A549 (cell line): ENCODE results near the gene BLCAP. TPM values are rescaled to one million over a fixed set of nuclear protein-coding genes. Genes with fewer than 3 reads are reported as not detected.

Source experiments
- ATAC-seq, 2 experiments: fragments of 200-7000 bp in 1 of 2; fragments of >200 bp in 1 of 2; cut with Nextera tagmentation in 1 of 2; cut with Tn5 transposase in 1 of 2; 3 replicates each; pipeline versions ENCODE4 v1.8.0 to v1.9.1; 2018 to 2020; ENCODE audit warnings: mild to moderate bottlenecking in 1 of 2, moderate library complexity in 1 of 2
- CTCF ChIA-PET: fragments of 300-600 bp; sonication (Branson Sonifier 250); formaldehyde crosslinking; extraction: SDS; loops from one replicate; lab custom pipeline; 2021; ENCODE audit warnings: antibody characterized with exemption, inconsistent platforms; lab: Yijun Ruan, JAX
- POLR2A ChIA-PET: fragments of 350-600 bp; formaldehyde crosslinking; extraction: SDS; loops from one replicate; lab custom pipeline; 2021; ENCODE audit warnings: antibody characterized with exemption, inconsistent platforms; lab: Yijun Ruan, JAX
- DNase-seq, 2 experiments: peaks; one replicate each; pipeline versions ENCODE4 v3.0.0 to v3.0.0-alpha.2; 2011 to 2016; ENCODE audit warnings: low read depth in 1 of 2, low spot score in 1 of 2
- FAIRE-seq: peaks from 2 replicates; lab custom pipeline; 2011; peaks lifted over from hg19 to GRCh38; lab: Jason Lieb, UNC
- H3K27ac ChIP-seq, 2 experiments: fragments of >200 bp; sonication (Bioruptor Twin); formaldehyde crosslinking; 3 replicates each; pipeline ENCODE4 v1.5.1; 2016 to 2017
- H3K4me1 ChIP-seq: fragments of >200 bp; sonication (Bioruptor Twin); formaldehyde crosslinking; 3 replicates; pipeline ENCODE4 v1.6.1; 2016
- H3K4me2 ChIP-seq: fragments of >200 bp; sonication (Bioruptor Twin); formaldehyde crosslinking; 3 replicates; pipeline ENCODE4 v1.6.1; 2016
- H3K4me3 ChIP-seq: fragments of >200 bp; sonication (Bioruptor Twin); formaldehyde crosslinking; 3 replicates; pipeline ENCODE4 v1.5.1; 2016
- H3K9me3 ChIP-seq: fragments of >200 bp; sonication (Bioruptor Twin); formaldehyde crosslinking; 3 replicates; pipeline ENCODE4 v1.6.1; 2016
- ATOH8 ChIP-seq: fragments of 250-450 bp; sonication (Bioruptor Pico); IDR thresholded peaks from 2 replicates; pipeline ENCODE4 v1.5.0; 2020; ENCODE audit warnings: low read depth, mild to moderate bottlenecking, moderate library complexity
- BCL3 ChIP-seq: fragments of >200 bp; sonication (Bioruptor Twin); formaldehyde crosslinking; IDR thresholded peaks from 3 replicates; pipeline ENCODE4 v1.6.1; 2016
- CTCF ChIP-seq: fragments of >200 bp; sonication (Bioruptor Twin); formaldehyde crosslinking; IDR thresholded peaks from 3 replicates; pipeline ENCODE4 v1.5.1; 2016
- ELK1 ChIP-seq: fragments of 150-350 bp; IDR thresholded peaks from 2 replicates; pipeline ENCODE4 v1.6.1; 2014; ENCODE audit warnings: low read depth, mild to moderate bottlenecking, low read length
- EP300 ChIP-seq, 2 experiments: fragments of >200 bp; sonication (Bioruptor Twin); formaldehyde crosslinking; IDR thresholded peaks; 2 replicates in 1 of 2; 3 replicates in 1 of 2; pipeline ENCODE4 v1.6.1; 2016 to 2017
- HOXA7 ChIP-seq: fragments of 250-450 bp; sonication (Bioruptor Pico); IDR thresholded peaks from 2 replicates; pipeline ENCODE4 v1.5.0; 2020; ENCODE audit warnings: mild to moderate bottlenecking, moderate library complexity
- HOXB13 ChIP-seq: fragments of 250-450 bp; sonication (Bioruptor Pico); IDR thresholded peaks from 2 replicates; pipeline ENCODE4 v1.5.0; 2020; ENCODE audit warnings: low read depth, mild to moderate bottlenecking, moderate library complexity
- HOXB5 ChIP-seq: fragments of 250-450 bp; sonication (Bioruptor Pico); IDR thresholded peaks from 2 replicates; pipeline ENCODE4 v1.5.0; 2020; ENCODE audit warnings: mild to moderate bottlenecking, moderate library complexity
- MAFK ChIP-seq: fragments of 450-650 bp; IDR thresholded peaks from 2 replicates; pipeline ENCODE4 v1.6.1; 2014; ENCODE audit not compliant: partially characterized antibody
- RNF2 ChIP-seq: fragments of 200-600 bp; sonication (generic); IDR thresholded peaks from 2 replicates; pipeline ENCODE4 v1.6.1; 2016; ENCODE audit warnings: low read depth, mild to moderate bottlenecking, antibody characterized with exemption, moderate library complexity, borderline replicate concordance
- TP53 ChIP-seq: fragments of 250-450 bp; sonication (Bioruptor Pico); IDR thresholded peaks from 2 replicates; pipeline ENCODE4 v1.5.0; 2021; ENCODE audit warnings: mild to moderate bottlenecking, moderate library complexity
- ZC3H11A ChIP-seq: fragments of 450-650 bp; IDR thresholded peaks from 2 replicates; pipeline ENCODE4 v1.6.1; 2014; ENCODE audit warnings: antibody characterized with exemption, mild to moderate bottlenecking
- ZNF302 ChIP-seq: fragments of 250-450 bp; sonication (Bioruptor Pico); IDR thresholded peaks from 2 replicates; pipeline ENCODE4 v1.9.0; 2021; ENCODE audit warnings: inconsistent platforms, mild to moderate bottlenecking, moderate library complexity
- ZSCAN20 ChIP-seq: fragments of 250-450 bp; sonication (Bioruptor Pico); IDR thresholded peaks from 2 replicates; pipeline ENCODE4 v1.8.0; 2022; ENCODE audit warnings: mild to moderate bottlenecking, moderate library complexity
- WGBS: methylation state at CpG from one replicate; pipeline ENCODE4 v1.1.6; 2017; ENCODE audit errors: missing lambda C conversion rate; 5-methylcytosine and 5-hydroxymethylcytosine counted together
- polyA plus RNA-seq, 4 experiments: library from polyadenylated mRNA; depleted of rRNA in 3 of 4; stranded (reverse); fragments of >200 nt; fragmentation: RNase III in 1 of 4; extraction: RNeasy Plus Mini Kit Qiagen cat#74134 plus additional on column Dnase treatment in 1 of 4; gene quantifications; 2 replicates in 3 of 4; 3 replicates in 1 of 4; pipeline ENCODE4 v1.2.3, GENCODE V29; 2011 to 2017

BLCAP gene
- polyA plus RNA-seq, 2 of the 4 experiments (the other 2 are of a cell fraction) = 30.3 to 49.0 TPM

- no peak for TF ChIP-seq ZNF302 (CRISPR knock-in tag)
- TF ChIP-seq ELK1 = no peak
- no peak for TF ChIP-seq HOXB5 (CRISPR knock-in tag)
- TF ChIP-seq ZSCAN20 (CRISPR knock-in tag) = no peak
- TF ChIP-seq HOXA7 = no peak
- no peak for FAIRE-seq
Measured at GRCh38 chr20:37573626-37574198, 46.0 kb upstream of the BLCAP start.

GRCh38 chr20:37571033-37571432 is 43.4 kb upstream of the BLCAP start:
- CTCF ChIA-PET = interaction anchor here (1.0 kb wide), 1 partner anchor 650 kb away, joined by 3 read pairs; no protein-coding TSS in a partner anchor

More at GRCh38 chr20:37573626-37574198, 46.0 kb upstream of the BLCAP start:
- POLR2A ChIA-PET = no interaction called here
- Histone ChIP-seq H3K4me2 (no peak overlapping the region), H3K4me1 (no peaks in the 10 kb centered on the region), H3K27ac (no peak overlapping the region), H3K4me3 (no peak overlapping the region), H3K9me3 (peaks cover 2% of the 10 kb centered on the region; the same call in 1 of the 3 replicates)
- CTCF ChIA-PET = interaction anchor here (5.1 kb wide), 1 partner anchor 9 kb away, joined by 42 read pairs; no protein-coding TSS in a partner anchor
- no peak; a peak in 1 of 6 replicates for ATAC-seq
- WGBS = 26% methylated on average over 9 of the region's 9 CpGs
- no peak for DNase-seq

More at GRCh38 chr20:37571033-37571432, 43.4 kb upstream of the BLCAP start:
- POLR2A ChIA-PET = interaction anchor here (0.7 kb wide), 1 partner anchor 138 kb away, joined by 3 read pairs; no protein-coding TSS in a partner anchor
- DNase-seq (no peak), ATAC-seq (0 out of 6 replicates have a peak, but pooled peaks of 1 of the 2 experiments have one; percentile 53), FAIRE-seq (no peak)
- no peak overlapping the region for H3K4me3 ChIP-seq
- no peak overlapping the region for H3K27ac ChIP-seq
- 23% methylated on average over 6 of the region's 6 CpGs for WGBS
- TF ChIP-seq HOXB13 (CRISPR knock-in tag) (no peak), RNF2 (no peak), ELK1 (no peak), BCL3 (no peak), CTCF (no peak), MAFK (no peak), EP300 (IDR thresholded peaks at IDR 0.05) (no peak), TP53 (CRISPR knock-in tag) (no peak), ZC3H11A (no peak), ATOH8 (no peak)
- H3K4me1 ChIP-seq = no peaks in the 10 kb centered on the region
- H3K4me2 ChIP-seq = no peak overlapping the region
- H3K9me3 ChIP-seq = peaks cover 10% of the 10 kb centered on the region; the same call in 2 of the 3 replicates
